Retinal pigment epithelial cell (primary cell): ENCODE data around the gene NCOR1.

Experiments
- DNase-seq: peaks from one replicate; pipeline ENCODE4 v3.0.0-alpha.2; 2010; ENCODE audit warnings: low read depth
- H3K4me3 ChIP-seq: 2 replicates; pipeline ENCODE4 v1.5.1; 2011; ENCODE audit warnings: mild to moderate bottlenecking, low read length, control low read depth, moderate library complexity
- CTCF ChIP-seq: conservative IDR thresholded peaks from 2 replicates; pipeline ENCODE4 v1.5.1; 2011; ENCODE audit warnings: low read depth, low read length, control low read depth, inconsistent platforms

Gene NCOR1

GRCh38 chr17:16026895-16027294 lies 188.4 kb downstream of the NCOR1 start:
- DNase-seq, result no peak
- H3K4me3 ChIP-seq, result no peak overlapping the region
- no peak for TF ChIP-seq CTCF

- no peak for TF ChIP-seq CTCF
- no peak overlapping the region for H3K4me3 ChIP-seq
- no peak for DNase-seq
These were observed 190.1 kb downstream of the NCOR1 start for GRCh38 chr17:16025202-16025601.

GRCh38 chr17:16023881-16024280 lies 191.5 kb downstream of the NCOR1 start:
- DNase-seq, result no peak
- no peak for TF ChIP-seq CTCF

GRCh38 chr17:16019347-16019746 lies 196.0 kb downstream of the NCOR1 start:
- no peak for DNase-seq
- H3K4me3 ChIP-seq, result no peak overlapping the region
- no peak for TF ChIP-seq CTCF

More at GRCh38 chr17:16023881-16024280, 191.5 kb downstream of the NCOR1 start:
- no peak overlapping the region for H3K4me3 ChIP-seq

- TF ChIP-seq CTCF, result peak; percentile 78
- H3K4me3 ChIP-seq, result no peak overlapping the region
- no peak for DNase-seq
These were observed 201.4 kb downstream of the NCOR1 start for GRCh38 chr17:16013943-16014407.

GRCh38 chr17:16007439-16007838 lies 207.9 kb downstream of the NCOR1 start:
- TF ChIP-seq CTCF, result no peak
- DNase-seq, result no peak
- H3K4me3 ChIP-seq, result no peak overlapping the region

- no peak for TF ChIP-seq CTCF
- DNase-seq, result no peak
- no peak overlapping the region for H3K4me3 ChIP-seq
These were observed 209.7 kb downstream of the NCOR1 start for GRCh38 chr17:16005636-16006035.
